Upper lobe of left lung (tissue), 6 donors: Measurements from ENCODE around the gene AGAP1. TPM values are rescaled to one million over a fixed set of nuclear protein-coding genes. Genes with fewer than 3 reads are reported as not detected.
"Not testable (repeated sequence)": the region's sequence is repeated elsewhere in the genome, so short reads cannot be mapped to it uniquely, and the experiment has no call there.

Experiments
- ATAC-seq, 2 donors: fragments of 200-7000 bp; cut with Tn5 transposase; one replicate each; pipeline ENCODE4 v1.9.1; 2022; ENCODE audit warnings: mild to moderate bottlenecking in 2 of 2, moderate library complexity in 2 of 2; ENCODE audit not compliant: low FRiP score in 2 of 2
- DNase-seq, 2 donors: peaks; one replicate each; pipeline ENCODE4 v3.0.0-alpha.2; 2019 to 2020
- H3K27ac ChIP-seq, 4 donors: fragments of 200-600 bp; sonication (generic); one replicate each; pipeline ENCODE4 v1.5.1; 2016 to 2019
- H3K27me3 ChIP-seq, 4 donors: fragments of 200-600 bp; sonication (generic); one replicate each; pipeline ENCODE4 v1.5.1; 2017 to 2019
- H3K36me3 ChIP-seq, 4 donors: fragments of 200-600 bp; sonication (generic); one replicate each; pipeline ENCODE4 v1.5.1; 2016 to 2019
- H3K4me1 ChIP-seq, 4 donors: fragments of 200-600 bp; sonication (generic); one replicate each; pipeline ENCODE4 v1.5.1; 2018 to 2019
- H3K4me3 ChIP-seq, 4 donors: fragments of 200-600 bp; sonication (generic); one replicate each; pipeline ENCODE4 v1.5.1; 2017 to 2019; ENCODE audit warnings: mild to moderate bottlenecking in 2 of 4, moderate library complexity in 1 of 4
- H3K9me3 ChIP-seq, 4 donors: fragments of 200-600 bp; sonication (generic); one replicate each; pipeline ENCODE4 v1.5.1; 2018 to 2019
- EP300 ChIP-seq, 4 donors: sonication (generic); formaldehyde crosslinking; IDR thresholded peaks; one replicate each; pipeline ENCODE4 v1.5.1; 2017; ENCODE audit warnings: antibody characterized with exemption in 4 of 4, control low read depth in 2 of 4
- POLR2A ChIP-seq, 4 donors: fragments of 450-650 bp; IDR thresholded peaks; one replicate each; pipeline ENCODE4 v1.5.1; 2016 to 2017; ENCODE audit warnings: antibody characterized with exemption in 4 of 4, mild to moderate bottlenecking in 2 of 4
- POLR2AphosphoS5 ChIP-seq, 2 donors: sonication (generic); formaldehyde crosslinking; IDR thresholded peaks; one replicate each; pipeline ENCODE4 v1.5.1; 2017; ENCODE audit warnings: antibody characterized with exemption in 2 of 2
- WGBS, 2 donors: methylation state at CpG; one replicate each; pipeline ENCODE4 v1.1.5; 2017 to 2018; 5-methylcytosine and 5-hydroxymethylcytosine counted together
- total RNA-seq, 6 donors: library from RNA; depleted of rRNA in 4 of 6; stranded (reverse); fragments of >200 nt in 4 of 6; gene quantifications; one replicate each; pipeline versions ENCODE4 v1.1.0 to v1.2.1, GENCODE V29; 2016 to 2021
- TF ChIP-seq, protein P1 (sequence below), 6 experiments: fragments of 450-650 bp in 4 of 6; fragments of 200-600 bp in 2 of 6; sonication (generic) in 2 of 6; IDR thresholded peaks; one replicate each; pipeline ENCODE4 v1.5.1; 2016 to 2019; ENCODE audit warnings: antibody characterized with exemption in 6 of 6
- donor health status: DM: no; HTN: no; CAD: no; lungs with moderate emphysema.
- donor health status: DM: no; HTN: yes; CAD: no; lungs with severe emphysema.

AGAP1 gene
- total RNA-seq, 6 donors from 2014 or later = 25.5 to 45.1 (median 30.7) TPM

DNA sequence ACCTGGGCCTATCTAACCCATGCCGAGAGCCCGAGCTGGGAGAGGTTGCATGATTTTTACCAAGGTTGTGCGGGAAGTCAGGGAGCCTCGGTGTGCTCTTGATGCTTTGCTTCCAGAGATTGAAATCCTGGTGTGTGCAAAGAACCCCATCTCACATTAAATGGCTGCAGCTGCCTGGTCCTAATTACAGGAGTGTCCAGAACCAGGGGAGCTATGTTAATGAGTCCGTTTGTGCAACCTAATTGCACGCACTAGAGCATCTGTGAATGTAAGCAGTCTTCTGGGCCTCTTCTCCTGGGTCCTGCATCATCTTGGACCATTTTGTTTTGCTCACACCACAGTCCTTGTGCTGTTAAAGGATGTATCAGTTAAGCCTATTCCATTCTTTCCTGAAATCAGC lies 263.8 kb downstream of the AGAP1 start:
- Histone ChIP-seq H3K36me3 (peaks cover 0 to 7% (median 1%) of the 10 kb centered on the region in 4 donors), H3K9me3 (no peaks in the 10 kb centered on the region), H3K4me3 (no peak overlapping the region), H3K27me3 (no peaks in the 10 kb centered on the region), H3K4me1 (no peaks in the 10 kb centered on the region), H3K27ac (no peak overlapping the region)
- 91 to 96% methylated on average over 6 of the region's 6 CpGs for WGBS, 2 donors
- ATAC-seq (no peak), DNase-seq (no peak)
- TF ChIP-seq EP300 (IDR thresholded peaks at IDR 0.05) (no peak), POLR2A (IDR thresholded peaks at IDR 0.05) (no peak), POLR2AphosphoS5 (IDR thresholded peaks at IDR 0.05) (no peak)
- TF ChIP-seq, protein P1, sequence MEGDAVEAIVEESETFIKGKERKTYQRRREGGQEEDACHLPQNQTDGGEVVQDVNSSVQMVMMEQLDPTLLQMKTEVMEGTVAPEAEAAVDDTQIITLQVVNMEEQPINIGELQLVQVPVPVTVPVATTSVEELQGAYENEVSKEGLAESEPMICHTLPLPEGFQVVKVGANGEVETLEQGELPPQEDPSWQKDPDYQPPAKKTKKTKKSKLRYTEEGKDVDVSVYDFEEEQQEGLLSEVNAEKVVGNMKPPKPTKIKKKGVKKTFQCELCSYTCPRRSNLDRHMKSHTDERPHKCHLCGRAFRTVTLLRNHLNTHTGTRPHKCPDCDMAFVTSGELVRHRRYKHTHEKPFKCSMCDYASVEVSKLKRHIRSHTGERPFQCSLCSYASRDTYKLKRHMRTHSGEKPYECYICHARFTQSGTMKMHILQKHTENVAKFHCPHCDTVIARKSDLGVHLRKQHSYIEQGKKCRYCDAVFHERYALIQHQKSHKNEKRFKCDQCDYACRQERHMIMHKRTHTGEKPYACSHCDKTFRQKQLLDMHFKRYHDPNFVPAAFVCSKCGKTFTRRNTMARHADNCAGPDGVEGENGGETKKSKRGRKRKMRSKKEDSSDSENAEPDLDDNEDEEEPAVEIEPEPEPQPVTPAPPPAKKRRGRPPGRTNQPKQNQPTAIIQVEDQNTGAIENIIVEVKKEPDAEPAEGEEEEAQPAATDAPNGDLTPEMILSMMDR (IDR thresholded peaks at IDR 0.05) = no peak

DNA sequence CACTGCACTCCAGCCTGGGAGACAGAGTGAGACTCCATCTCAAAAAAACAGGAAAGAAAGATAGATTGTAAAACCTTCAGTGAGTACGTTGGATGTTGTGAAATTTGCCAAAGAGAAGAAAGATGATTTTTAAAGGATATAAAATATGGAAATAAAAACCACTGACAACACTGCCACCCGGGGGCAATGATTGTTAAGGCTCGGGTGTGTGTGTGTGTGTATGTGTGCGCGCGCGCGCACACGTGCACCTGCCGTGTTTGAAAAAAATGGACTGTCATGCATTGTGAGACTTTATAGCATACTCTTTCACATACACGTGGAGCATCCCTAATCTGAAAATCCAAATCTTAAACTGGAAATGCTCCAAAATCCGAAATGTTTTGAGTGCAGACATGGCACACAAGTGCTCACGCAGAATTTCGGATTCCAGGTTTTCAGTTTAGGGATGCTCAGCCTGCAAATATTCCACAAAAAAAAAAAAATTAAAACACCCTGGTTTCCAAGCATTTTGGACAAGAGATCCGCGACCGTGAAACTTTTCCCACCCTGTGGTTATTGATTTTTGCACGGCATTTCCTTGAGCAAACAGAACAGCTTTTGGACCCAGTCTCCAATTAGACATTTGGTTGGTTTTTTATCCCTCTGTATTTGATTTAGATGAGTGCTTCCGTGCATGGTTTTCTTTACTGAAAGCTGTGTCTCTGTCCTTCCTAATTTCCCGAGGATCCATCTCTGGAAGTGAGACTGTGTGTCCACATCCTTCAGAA lies 269.2 kb downstream of the AGAP1 start:
- no peaks in the 10 kb centered on the region for H3K9me3 ChIP-seq
- no peak overlapping the region for H3K27ac ChIP-seq
- 76 to 88% methylated on average over 20 of the region's 20 CpGs for WGBS, 2 donors
- no peak overlapping the region for H3K4me3 ChIP-seq
- ATAC-seq (no peak), DNase-seq (no peak)
- H3K27me3 ChIP-seq = no peaks in the 10 kb centered on the region
- H3K4me1 ChIP-seq = peaks cover 0 to 4% (median 0%) of the 10 kb centered on the region in 4 donors
- H3K36me3 ChIP-seq = peaks cover 0 to 16% (median 1%) of the 10 kb centered on the region in 4 donors
- TF ChIP-seq POLR2A (IDR thresholded peaks at IDR 0.05) (no peak), POLR2AphosphoS5 (IDR thresholded peaks at IDR 0.05) (no peak), EP300 (IDR thresholded peaks at IDR 0.05) (no peak)
- TF ChIP-seq, protein P1 (IDR thresholded peaks at IDR 0.05) = no peak

DNA sequence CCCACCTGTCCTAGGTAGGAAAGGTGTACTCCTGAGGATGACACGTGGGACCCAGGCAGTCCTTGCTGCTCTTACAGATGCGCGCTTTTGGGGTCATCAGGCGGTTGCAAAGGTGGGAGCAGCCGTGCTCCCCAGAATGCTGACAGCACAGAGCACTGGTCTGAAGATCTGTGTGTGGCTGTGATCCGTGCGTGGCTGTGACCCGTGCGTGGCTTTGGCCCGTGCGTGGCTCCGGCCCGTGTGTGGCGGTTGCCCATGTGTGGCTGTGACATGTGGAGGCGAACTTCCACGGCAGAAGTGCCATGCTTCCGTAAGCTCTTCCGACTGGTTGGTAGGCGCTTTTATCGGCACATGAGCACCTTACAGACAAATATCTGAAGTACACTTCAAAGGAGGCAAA lies 270.0 kb downstream of the AGAP1 start:
- no peaks in the 10 kb centered on the region for H3K27me3 ChIP-seq
- no peak overlapping the region for H3K4me3 ChIP-seq
- peaks cover 0 to 16% (median 1%) of the 10 kb centered on the region in 4 donors for H3K36me3 ChIP-seq
- H3K27ac ChIP-seq = no peak overlapping the region
- no peak for TF ChIP-seq POLR2AphosphoS5 (IDR thresholded peaks at IDR 0.05)
- TF ChIP-seq EP300 (IDR thresholded peaks at IDR 0.05) = no peak
- TF ChIP-seq, protein P1 (IDR thresholded peaks at IDR 0.05) = no peak
- no peak for TF ChIP-seq POLR2A (IDR thresholded peaks at IDR 0.05)
- no peaks in the 10 kb centered on the region for H3K9me3 ChIP-seq
- H3K4me1 ChIP-seq = peaks cover 0 to 4% (median 0%) of the 10 kb centered on the region in 4 donors
- WGBS, 2 donors = 59 to 72% methylated on average over 14 to 20 of the region's 20 CpGs
- peak in 1 of 2 donors; percentile 74 for DNase-seq
- no peak for ATAC-seq

DNA sequence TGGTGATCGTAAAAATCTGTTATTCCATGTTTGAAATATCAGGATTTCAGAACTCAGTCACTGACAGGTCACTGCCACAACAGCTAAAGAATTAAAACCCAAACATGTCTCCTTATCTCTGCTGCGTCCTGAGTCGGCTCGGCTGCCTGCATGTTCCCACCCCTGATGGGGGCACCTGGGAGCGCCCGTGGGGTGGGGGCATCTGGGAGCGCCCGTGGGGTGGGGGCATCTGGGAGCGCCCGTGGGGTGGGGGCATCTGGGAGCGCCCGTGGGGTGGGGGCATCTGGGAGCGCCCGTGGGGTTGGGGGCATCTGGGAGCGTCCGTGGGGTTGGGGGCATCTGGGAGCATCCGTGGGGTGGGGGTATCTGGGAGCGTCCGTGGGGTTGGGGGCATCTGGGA lies 270.6 kb downstream of the AGAP1 start:
- H3K36me3 ChIP-seq = peaks cover 0 to 16% (median 1%) of the 10 kb centered on the region in 4 donors
- WGBS, 2 donors = 79 to 82% methylated on average over 4 to 8 of the region's 19 CpGs
- not testable (repeated sequence) for H3K9me3 ChIP-seq, ATAC-seq, H3K4me1 ChIP-seq, DNase-seq, H3K4me3 ChIP-seq, H3K27me3 ChIP-seq, H3K27ac ChIP-seq

DNA sequence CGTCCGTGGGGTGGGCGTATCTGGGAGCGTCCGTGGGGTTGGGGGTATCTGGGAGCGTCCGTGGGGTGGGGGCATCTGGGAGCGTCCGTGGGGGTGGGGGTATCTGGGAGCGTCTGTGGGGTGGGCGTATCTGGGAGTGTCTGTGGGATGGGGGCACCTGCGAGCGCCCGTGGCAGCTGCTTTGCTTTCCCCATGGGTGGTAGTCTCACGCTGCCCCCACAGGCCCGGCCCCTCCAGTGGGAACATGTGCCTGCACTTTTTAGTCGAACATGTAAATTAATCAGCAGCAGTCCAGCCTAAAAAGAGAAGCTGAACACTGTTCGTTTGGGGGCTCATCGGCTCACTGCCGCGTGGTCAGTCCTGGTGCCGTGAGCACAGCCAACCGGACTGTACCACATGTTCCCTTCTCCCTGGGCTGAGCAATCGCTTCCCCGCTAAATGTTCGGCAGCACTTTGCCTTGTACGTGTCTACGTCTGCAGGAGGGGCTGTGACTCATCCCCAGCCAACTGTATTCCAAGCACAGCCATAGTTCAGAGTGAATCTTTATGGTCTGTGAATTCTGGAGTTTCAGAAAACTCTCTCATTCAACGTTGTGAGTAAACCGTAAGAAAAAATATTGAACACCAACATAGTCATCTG lies 271.5 kb downstream of the AGAP1 start:
- peak in 1 of 2 donors; percentile 64 for DNase-seq
- TF ChIP-seq, protein P1 (IDR thresholded peaks at IDR 0.05) = no peak
- TF ChIP-seq POLR2AphosphoS5 (IDR thresholded peaks at IDR 0.05) (no peak), EP300 (IDR thresholded peaks at IDR 0.05) (no peak), POLR2A (IDR thresholded peaks at IDR 0.05) (no peak)
- ATAC-seq = peak in 1 of 2 donors; percentile 89
- Histone ChIP-seq H3K4me1 (peaks cover 0 to 4% (median 0%) of the 10 kb centered on the region in 4 donors), H3K4me3 (no peak overlapping the region), H3K36me3 (peaks cover 0 to 16% (median 1%) of the 10 kb centered on the region in 4 donors), H3K9me3 (no peaks in the 10 kb centered on the region), H3K27me3 (no peaks in the 10 kb centered on the region), H3K27ac (no peak overlapping the region)
- 90 to 92% methylated on average over 21 to 28 of the region's 30 CpGs for WGBS, 2 donors
